IMR-90 (cell line): ENCODE data around the gene CTSC. TPM values are rescaled to one million over a fixed set of nuclear protein-coding genes. Genes with fewer than 3 reads are reported as not detected.

Source experiments
- ATAC-seq: fragments of 200-7000 bp; cut with Tn5 transposase; 2 replicates; pipeline ENCODE4 v1.9.1; 2020; ENCODE audit warnings: low read depth, mild to moderate bottlenecking, moderate library complexity
- BruUV-seq: library from RNA; stranded (reverse); fragments of 400-500 nt; replicated peaks from 2 replicates; lab custom pipeline; 2021; lab: Mats Ljungman, UMichigan
- CTCF ChIA-PET: fragments of 300-600 bp; formaldehyde crosslinking; extraction: SDS; loops from one replicate; lab custom pipeline; 2021; ENCODE audit warnings: antibody characterized with exemption; lab: Yijun Ruan, JAX
- POLR2A ChIA-PET: fragments of 300-600 bp; sonication (Branson Sonifier 250); formaldehyde crosslinking; loops from one replicate; lab custom pipeline; 2022; ENCODE audit warnings: antibody characterized with exemption; ENCODE audit not compliant: unreplicated experiment; lab: Charles Lee
- DNase-seq: peaks from one replicate; pipeline ENCODE4 v3.0.0; 2013
- H2AFZ ChIP-seq: replicated peaks from 2 replicates; pipeline ENCODE3; 2013; ENCODE audit warnings: low read length, mild to moderate bottlenecking; ENCODE audit not compliant: poor library complexity
- H2AK5ac ChIP-seq: 2 replicates; pipeline ENCODE4 v1.6.1; 2013; ENCODE audit warnings: low read depth, low read length, inconsistent platforms
- H2AK9ac ChIP-seq: replicated peaks from 2 replicates; pipeline ENCODE3; 2013; ENCODE audit warnings: mild to moderate bottlenecking, low read depth, low read length, moderate library complexity; ENCODE audit not compliant: poor library complexity
- H2BK120ac ChIP-seq: 2 replicates; pipeline ENCODE4 v1.6.1; 2013; ENCODE audit warnings: low read depth, low read length, inconsistent platforms
- H2BK15ac ChIP-seq: 3 replicates; pipeline ENCODE4 v1.6.1; 2013; ENCODE audit warnings: low read depth, low read length, inconsistent platforms
- H2BK20ac ChIP-seq: 2 replicates; pipeline ENCODE4 v1.6.1; 2013; ENCODE audit warnings: low read depth, mild to moderate bottlenecking, inconsistent platforms, low read length, moderate library complexity
- H2BK5ac ChIP-seq: 2 replicates; pipeline ENCODE4 v1.6.1; 2013; ENCODE audit warnings: mild to moderate bottlenecking, low read depth, low read length, inconsistent platforms; ENCODE audit not compliant: poor library complexity, severe bottlenecking
- H3K14ac ChIP-seq: replicated peaks from 2 replicates; pipeline ENCODE4 v1.6.1; 2013; ENCODE audit warnings: low read depth, low read length, inconsistent platforms
- H3K18ac ChIP-seq: 2 replicates; pipeline ENCODE4 v1.6.1; 2013; ENCODE audit warnings: low read depth, low read length, control low read depth
- H3K23ac ChIP-seq: 2 replicates; pipeline ENCODE4 v1.6.1; 2013; ENCODE audit warnings: low read depth, low read length, inconsistent platforms
- H3K27ac ChIP-seq: 2 replicates; pipeline ENCODE4 v1.5.1; 2013; ENCODE audit warnings: mild to moderate bottlenecking, control low read depth, low read length; ENCODE audit not compliant: insufficient read depth
- H3K27me3 ChIP-seq: 2 replicates; pipeline ENCODE4 v1.6.1; 2013; ENCODE audit warnings: low read length; ENCODE audit not compliant: control insufficient read depth, insufficient read depth
- H3K36me3 ChIP-seq: 2 replicates; pipeline ENCODE4 v1.6.1; 2013; ENCODE audit warnings: low read length, mixed read lengths; ENCODE audit not compliant: control insufficient read depth, insufficient read depth
- H3K4ac ChIP-seq: 2 replicates; pipeline ENCODE4 v1.6.1; 2013; ENCODE audit warnings: low read depth, low read length, inconsistent platforms
- H3K4me1 ChIP-seq: 2 replicates; pipeline ENCODE4 v1.6.1; 2013; ENCODE audit warnings: low read length, mixed read lengths; ENCODE audit not compliant: control insufficient read depth, insufficient read depth
- H3K4me2 ChIP-seq: 2 replicates; pipeline ENCODE4 v1.6.1; 2013; ENCODE audit warnings: low read depth, mild to moderate bottlenecking, control low read depth, low read length, moderate library complexity
- H3K4me3 ChIP-seq: 2 replicates; pipeline ENCODE4 v1.5.1; 2013; ENCODE audit warnings: low read depth, mild to moderate bottlenecking, control low read depth, low read length, moderate library complexity; ENCODE audit not compliant: insufficient read depth
- H3K56ac ChIP-seq: 2 replicates; pipeline ENCODE4 v1.6.1; 2013; ENCODE audit warnings: low read length, inconsistent platforms; ENCODE audit not compliant: insufficient read depth; ENCODE audit errors: extremely low read depth
- H3K79me1 ChIP-seq, 2 experiments: 2 replicates each; pipeline ENCODE4 v1.6.1; 2013; ENCODE audit warnings: low read length in 2 of 2, inconsistent platforms in 1 of 2, low read depth in 1 of 2
- H3K9ac ChIP-seq: 2 replicates; pipeline ENCODE4 v1.6.1; 2013; ENCODE audit warnings: low read depth, low read length, control low read depth
- H3K9me1 ChIP-seq: 2 replicates; pipeline ENCODE4 v1.6.1; 2013; ENCODE audit warnings: low read length, inconsistent platforms; ENCODE audit not compliant: insufficient read depth
- H3K9me3 ChIP-seq: 2 replicates; pipeline ENCODE4 v1.6.1; 2013; ENCODE audit warnings: low read length; ENCODE audit not compliant: control insufficient read depth, insufficient read depth
- H4K20me1 ChIP-seq: 2 replicates; pipeline ENCODE4 v1.6.1; 2013; ENCODE audit warnings: low read length, inconsistent platforms; ENCODE audit not compliant: insufficient read depth
- H4K5ac ChIP-seq: 2 replicates; pipeline ENCODE4 v1.6.1; 2013; ENCODE audit warnings: mild to moderate bottlenecking, low read depth, low read length, control low read depth
- H4K8ac ChIP-seq, 2 experiments: 2 replicates each; pipeline ENCODE4 v1.6.1; 2013; ENCODE audit warnings: low read depth in 2 of 2, low read length in 2 of 2, control low read depth in 1 of 2, inconsistent platforms in 1 of 2
- H4K91ac ChIP-seq: 2 replicates; pipeline ENCODE4 v1.6.1; 2013; ENCODE audit warnings: low read depth, low read length, inconsistent platforms; ENCODE audit not compliant: insufficient read depth
- CEBPB ChIP-seq: IDR thresholded peaks from 2 replicates; pipeline ENCODE4 v1.6.1; 2012; ENCODE audit warnings: low read depth, low read length, improper control_type of control experiment
- CTCF ChIP-seq: conservative IDR thresholded peaks from 2 replicates; pipeline ENCODE4 v1.5.1; 2012; ENCODE audit warnings: mild to moderate bottlenecking, low read depth, low read length, improper control_type of control experiment
- NFE2L2 ChIP-seq: fragments of 150-350 bp; IDR thresholded peaks from 2 replicates; pipeline ENCODE4 v1.6.1; 2016; ENCODE audit warnings: low read depth, mild to moderate bottlenecking, low read length
- RFX5 ChIP-seq: IDR thresholded peaks from 2 replicates; pipeline ENCODE4 v1.8.0; 2012; ENCODE audit warnings: low read depth, mild to moderate bottlenecking, low read length, moderate library complexity
- WGBS, 2 experiments: methylation state at CpG; one replicate each; pipeline versions ENCODE4 v1.1.5 to v1.1.7; 2013; ENCODE audit warnings: missing lambda C conversion rate in 2 of 2; ENCODE audit not compliant: insufficient read length in 1 of 2; ENCODE audit errors: extremely low coverage in 2 of 2; 5-methylcytosine and 5-hydroxymethylcytosine counted together
- dilution Hi-C: fragments of 300-500 bp; cut with HindIII; formaldehyde crosslinking; loops from one replicate; pipeline ENCODE4 v1.14.3; 2018; ENCODE audit warnings: low sequenced_read_pairs; ENCODE audit not compliant: unreplicated experiment
- in situ Hi-C: fragments of 300-500 bp; cut with MboI; formaldehyde crosslinking; loops from 3 replicates; pipeline ENCODE4 v1.14.3; 2019; ENCODE audit warnings: low sequenced_read_pairs, inconsistent platforms, mixed read lengths
- intact Hi-C: fragments of 100-400 bp; cut with micrococcal nuclease; formaldehyde crosslinking; loops from 2 replicates; pipeline ENCODE4 v1.10.0; 2022
- polyA plus RNA-seq, 3 experiments: library from polyadenylated mRNA; depleted of rRNA; stranded (reverse); fragments of >200 nt; gene quantifications; 2 replicates each; pipeline ENCODE4 v1.2.3, GENCODE V29; 2012; ENCODE audit warnings: low replicate concordance in 1 of 3
- total RNA-seq: library from RNA; depleted of rRNA; stranded (reverse); fragments of >200 nt; gene quantifications from 2 replicates; pipeline ENCODE4 v1.2.3, GENCODE V29; 2012

The CTSC gene
- total and polyA plus RNA-seq, 2 of the 4 experiments (the other 2 are of a cell fraction) = 208 to 299 TPM

GRCh38 chr11:88305430-88305829, 32.1 kb downstream of the CTSC start:
- POLR2A ChIA-PET = no interaction called here

More at GRCh38 chr11:88305430-88305829, 32.1 kb downstream of the CTSC start:
- ATAC-seq (no peak), DNase-seq (no peak)
- no peak overlapping the region for H4K5ac ChIP-seq
- no peak overlapping the region for H4K8ac ChIP-seq
- dilution Hi-C loops (no loop called here), intact Hi-C loops (no loop called here), in situ Hi-C loops (loop anchor here (25.0 kb wide), 1 partner anchor 232 kb away; no protein-coding TSS in a partner anchor)
- WGBS, 2 experiments = no CpG with 5 or more reads among the region's 1 CpG
- H3K9me1 ChIP-seq = peaks cover 3% of the 10 kb centered on the region; the same call in 1 of the 2 replicates
- CTCF ChIA-PET = no interaction called here
- H2BK20ac ChIP-seq = no peak overlapping the region
- no peak overlapping the region for H3K23ac ChIP-seq
- H3K4ac ChIP-seq = no peak overlapping the region
- peaks cover 40% of the 10 kb centered on the region for H3K36me3 ChIP-seq
- H3K9ac ChIP-seq = no peak overlapping the region
- H3K14ac ChIP-seq = no peak overlapping the region
- H3K4me2 ChIP-seq = no peak overlapping the region
- H3K79me1 ChIP-seq = peaks cover 3 to 16% of the 10 kb centered on the region in 2 experiments; a peak in 3 of 4 replicates
- no peaks in the 10 kb centered on the region for H3K27me3 ChIP-seq
- H2BK120ac ChIP-seq = no peak overlapping the region
- no peak overlapping the region for H3K18ac ChIP-seq
- TF ChIP-seq NFE2L2 (no peak), RFX5 (no peak), CEBPB (no peak), CTCF (no peak)
- no peak overlapping the region for H2AFZ ChIP-seq
- H4K91ac ChIP-seq = no peak overlapping the region
- H3K4me1 ChIP-seq = no peaks in the 10 kb centered on the region; the same call in 1 of the 2 replicates
- H3K56ac ChIP-seq = no peak overlapping the region
- H4K20me1 ChIP-seq = no peaks in the 10 kb centered on the region
- no peak overlapping the region for H2BK5ac ChIP-seq
- no peak overlapping the region for H2AK5ac ChIP-seq
- BruUV-seq = no TSS peak
- no peak overlapping the region for H3K27ac ChIP-seq
- no peak overlapping the region for H3K4me3 ChIP-seq
- no peak overlapping the region for H2AK9ac ChIP-seq
- H3K9me3 ChIP-seq = peaks cover 3% of the 10 kb centered on the region; the same call in 1 of the 2 replicates
- no peak overlapping the region for H2BK15ac ChIP-seq
